ENCODE data around the gene RGS6.

RGS6 gene

DNA sequence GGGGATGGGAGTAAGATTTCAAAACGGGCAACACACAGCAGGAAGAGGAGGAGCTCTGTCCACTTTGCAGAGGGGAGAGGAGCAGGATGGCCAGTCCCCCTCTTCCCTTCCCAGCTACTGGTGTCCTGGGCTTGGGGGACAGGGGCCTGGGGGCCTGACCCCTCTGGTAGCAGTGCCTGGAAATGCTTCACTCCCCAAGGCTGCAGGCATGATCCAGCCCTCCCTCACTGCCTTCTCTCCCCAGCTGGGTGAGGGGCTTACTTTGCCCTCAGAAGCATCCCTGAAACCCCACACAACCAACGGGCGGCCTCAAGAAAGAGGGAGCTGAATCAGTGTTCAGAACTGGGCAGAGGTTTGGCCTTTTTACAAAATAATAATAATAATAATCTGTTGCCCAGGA, 682.1 kb downstream of the RGS6 start:
- no peak for DNase-seq

DNA sequence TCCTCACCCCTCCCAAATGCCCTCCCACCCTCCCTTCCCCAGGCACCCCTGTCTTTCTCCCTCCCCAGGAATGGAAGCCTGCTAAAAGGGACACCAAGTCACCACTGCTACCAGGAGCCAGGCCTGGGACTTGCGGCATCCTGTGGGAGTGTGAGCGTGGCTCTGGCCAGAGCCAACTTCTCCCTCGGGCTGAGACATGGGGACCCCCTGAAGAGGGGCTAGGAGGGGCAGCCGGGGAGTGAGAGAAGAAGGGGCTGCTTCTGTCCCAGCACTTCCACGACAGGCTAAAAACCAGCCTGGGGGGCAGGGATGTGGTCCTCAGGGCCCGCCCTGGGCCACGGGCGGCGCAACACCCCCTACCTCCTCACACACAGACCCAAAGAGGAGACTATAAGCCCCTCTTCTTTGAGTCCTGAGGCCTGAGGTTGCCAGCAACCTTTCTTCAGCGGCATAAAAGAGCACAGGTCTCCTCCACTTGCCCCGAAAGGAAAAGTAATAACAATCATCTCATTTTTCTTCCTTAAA, 682.7 kb downstream of the RGS6 start:
- no peak for DNase-seq

- no peak for DNase-seq
Observed at GRCh38 chr14:72615451-72616121, 683.4 kb downstream of the RGS6 start.

All from midbrain (tissue), 1 donor.